ENCODE data around the gene EIF2B5. TPM values are rescaled to one million over a fixed set of nuclear protein-coding genes. Genes with fewer than 3 reads are reported as not detected.

Gene EIF2B5
- total RNA-seq, 2 donors from 2014 or later, result 32.6 to 40.8 TPM

DNA sequence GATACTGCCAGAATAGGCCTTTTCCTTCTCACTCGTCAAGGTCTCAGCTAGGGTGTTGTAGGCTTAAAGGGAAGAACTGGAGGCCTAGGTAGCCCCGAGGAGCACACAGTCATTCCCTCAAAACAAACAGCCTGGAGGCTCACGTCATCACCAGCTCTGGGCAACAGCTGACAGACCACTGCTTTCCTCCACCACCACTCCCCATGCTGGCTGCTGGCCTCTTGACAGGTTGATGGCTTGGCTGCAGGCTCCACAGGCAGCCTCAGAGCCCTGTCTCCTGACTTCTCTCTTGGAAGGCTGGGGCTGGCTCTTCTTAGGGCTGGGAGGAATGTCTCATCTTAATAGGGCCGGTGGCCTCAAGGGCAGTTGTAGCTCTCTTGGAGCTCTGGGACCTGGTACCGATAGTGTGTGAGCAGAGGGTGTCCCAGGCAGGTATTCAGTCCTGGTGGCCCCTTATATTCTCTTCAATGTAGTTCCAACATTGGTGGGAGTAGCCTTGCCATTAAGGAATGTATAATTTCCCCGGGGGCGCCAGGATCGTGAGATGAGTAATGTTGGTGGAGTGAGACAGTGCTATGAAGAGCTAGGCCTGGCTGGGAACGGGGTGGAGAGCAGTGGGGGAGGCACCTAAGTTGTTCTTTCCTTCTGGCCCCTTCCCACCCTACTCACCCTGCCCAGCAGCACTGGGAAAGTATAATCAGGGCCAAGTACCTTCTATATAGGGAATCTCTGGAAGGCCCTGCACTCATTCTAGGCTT is 33.4 kb downstream of the EIF2B5 start:
- intact Hi-C loops (cut with DNase I, micrococcal nuclease), result no loop called here
- peak in 1 of 2 donors; percentile 22 for DNase-seq
- no peak for ATAC-seq

DNA sequence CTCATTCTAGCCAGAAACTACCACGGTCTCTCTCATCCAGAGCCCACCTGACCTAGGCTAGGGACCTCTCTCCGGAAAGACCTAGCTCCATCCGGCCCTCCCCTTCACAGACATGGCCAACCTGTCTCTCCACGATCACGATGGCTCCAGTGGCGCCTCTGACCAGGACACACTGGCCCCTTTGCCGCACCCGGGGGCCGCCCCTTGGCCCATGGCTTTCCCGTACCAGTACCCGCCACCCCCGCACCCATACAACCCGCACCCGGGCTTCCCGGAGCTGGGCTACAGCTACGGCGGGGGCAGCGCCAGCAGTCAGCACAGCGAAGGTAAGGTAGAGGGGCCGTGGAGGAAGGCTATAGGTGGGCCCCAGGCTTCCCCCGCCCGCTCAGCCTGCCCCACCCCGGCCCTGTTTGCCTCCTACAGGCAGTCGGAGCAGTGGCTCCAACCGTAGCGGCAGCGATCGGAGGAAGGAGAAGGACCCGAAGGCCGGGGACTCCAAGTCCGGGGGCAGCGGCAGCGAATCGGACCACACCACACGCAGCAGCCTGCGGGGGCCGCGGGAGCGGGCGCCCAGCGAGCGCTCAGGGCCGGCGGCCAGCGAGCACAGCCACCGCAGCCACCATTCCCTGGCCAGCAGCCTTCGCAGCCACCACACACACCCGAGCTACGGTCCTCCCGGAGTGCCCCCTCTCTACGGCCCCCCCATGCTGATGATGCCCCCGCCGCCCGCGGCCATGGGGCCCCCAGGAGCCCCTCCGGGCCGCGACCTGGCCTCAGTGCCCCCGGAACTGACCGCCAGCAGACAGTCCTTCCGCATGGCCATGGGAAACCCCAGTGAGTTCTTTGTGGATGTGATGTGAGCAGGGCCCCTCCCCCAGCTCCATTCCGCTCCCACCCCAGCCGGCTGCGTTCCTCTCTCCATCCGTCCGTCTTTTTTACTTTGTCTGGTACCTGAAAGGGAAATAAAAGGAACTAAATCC is 35.0 kb downstream of the EIF2B5 start:
- DNase-seq (peak in 1 of 2 donors; percentile 25), ATAC-seq (no peak)
- intact Hi-C loops (cut with DNase I, micrococcal nuclease), result no loop called here

DNA sequence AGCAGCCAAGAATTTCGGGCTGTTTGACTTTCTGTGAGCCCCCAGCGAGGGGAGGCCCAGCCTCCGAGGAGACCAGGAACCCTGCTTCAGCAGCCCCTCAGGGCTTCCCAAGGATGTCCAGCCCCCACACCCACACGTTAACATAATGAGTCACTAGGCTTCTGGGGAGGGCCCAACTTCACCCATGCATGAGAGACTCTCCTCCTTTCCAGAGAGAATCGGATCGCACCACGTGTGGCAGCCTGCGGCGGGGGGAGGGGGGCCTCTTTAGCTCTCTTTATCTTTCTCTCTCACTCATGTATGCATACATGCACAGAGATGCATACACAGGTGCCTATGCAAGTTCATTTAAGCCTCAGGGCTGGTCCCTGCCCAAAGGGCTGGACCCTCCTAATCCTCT is 36.4 kb downstream of the EIF2B5 start:
- no peak for ATAC-seq
- intact Hi-C loops (cut with DNase I, micrococcal nuclease), result no loop called here
- DNase-seq, result no peak

DNA sequence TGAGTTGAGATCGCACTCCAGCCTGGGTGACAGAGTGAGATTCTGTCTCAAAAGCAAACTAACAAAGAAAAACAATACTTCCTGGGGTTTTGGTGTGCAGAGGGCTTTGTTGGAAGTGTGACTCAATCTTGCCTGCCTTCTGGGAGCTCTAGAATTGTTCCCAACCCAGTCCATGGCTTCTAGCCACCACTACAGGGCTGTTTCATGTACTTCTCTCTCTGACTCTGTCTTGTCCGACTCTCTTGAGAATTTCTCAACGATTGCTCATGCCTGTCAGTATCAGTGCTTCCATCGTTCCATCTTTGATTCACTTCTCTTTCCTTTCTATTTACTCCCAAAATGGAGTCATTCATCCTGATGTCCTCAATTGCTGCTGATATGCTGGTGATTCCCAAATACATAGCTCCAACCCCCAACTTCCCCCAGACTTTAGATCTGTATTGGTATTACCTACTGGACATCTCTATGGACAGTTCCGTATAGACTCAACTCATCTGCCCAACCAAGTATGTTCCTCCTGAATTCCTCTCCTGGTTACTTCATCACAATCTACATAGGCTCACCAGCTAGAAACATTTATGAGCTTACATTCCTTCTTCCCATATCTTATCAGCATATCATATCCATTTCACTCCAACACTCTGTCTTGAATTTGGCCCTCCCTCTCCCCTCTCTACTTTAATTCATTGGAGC is 37.7 kb downstream of the EIF2B5 start:
- no peak for ATAC-seq
- intact Hi-C loops (cut with DNase I, micrococcal nuclease), result no loop called here
- DNase-seq, result no peak

GRCh38 chr3:184173374-184173722 is 38.2 kb downstream of the EIF2B5 start:
- intact Hi-C loops (cut with DNase I, micrococcal nuclease), result no loop called here
- DNase-seq, result no peak
- ATAC-seq, result no peak

DNA sequence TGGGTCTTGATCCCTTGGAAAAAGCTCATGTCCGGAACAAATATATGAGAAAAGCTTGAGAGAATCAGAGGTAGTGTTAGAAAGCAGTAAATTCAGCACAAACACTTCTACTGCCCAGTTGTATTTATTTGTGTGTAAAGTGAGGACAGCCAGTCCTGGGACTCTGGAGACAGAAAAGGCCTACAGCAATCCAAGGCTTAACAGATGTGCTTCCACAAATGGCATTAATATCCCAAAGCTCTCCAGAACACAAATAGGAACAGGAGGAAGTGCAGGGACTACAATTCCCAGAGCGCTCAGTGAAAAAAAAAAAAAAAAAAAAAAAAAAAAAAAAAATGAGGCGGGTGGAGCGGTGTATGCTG is 39.1 kb downstream of the EIF2B5 start:
- intact Hi-C loops (cut with DNase I, micrococcal nuclease), result no loop called here
- ATAC-seq (no peak), DNase-seq (no peak)

DNA sequence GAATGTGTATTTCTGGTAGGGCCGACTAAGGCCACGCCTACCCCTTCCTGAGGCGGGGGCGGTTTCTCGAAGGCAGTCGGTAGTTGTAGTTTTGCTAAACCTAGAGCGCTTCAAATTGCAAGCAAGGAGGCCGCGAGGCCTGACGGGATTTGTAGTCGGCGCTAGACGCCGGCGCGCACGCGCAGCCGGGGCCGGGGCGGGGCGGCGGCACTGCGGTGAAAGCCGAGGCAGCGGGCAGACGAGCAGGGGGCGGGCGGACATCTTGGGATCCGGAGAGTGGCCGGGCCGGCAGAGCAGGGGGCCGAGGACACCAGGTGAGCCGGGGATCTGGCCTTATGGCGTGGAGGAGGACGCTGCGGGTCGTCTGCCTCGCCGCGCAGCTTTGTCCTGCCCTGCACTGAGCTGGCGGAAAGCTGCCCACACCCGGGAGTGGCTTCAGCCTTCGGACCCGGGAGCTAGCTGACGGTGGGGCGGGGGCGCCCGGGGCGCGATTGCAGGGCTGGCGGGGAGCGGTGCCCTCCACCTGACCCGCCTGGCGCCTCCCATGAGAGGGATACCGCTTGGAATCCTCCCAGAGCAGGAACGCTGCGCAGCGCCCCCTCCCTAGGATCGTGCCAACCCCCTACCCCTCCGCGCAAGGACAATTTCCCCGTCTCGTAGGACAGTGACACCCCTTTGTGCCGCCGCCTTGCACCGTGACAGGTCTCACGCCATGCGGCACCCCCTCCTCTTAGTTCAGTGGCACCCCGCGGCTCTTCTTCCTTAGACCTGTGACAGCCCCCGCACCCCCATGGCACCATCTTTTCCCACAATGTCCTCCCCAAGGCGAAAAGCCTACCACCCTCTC is 39.7 kb downstream of the EIF2B5 start, which contains the start of gene AP2M1:
Gene AP2M1, plus strand, starts transcription at position 210 of the 847 bp plus-strand sequence. CDS start 2,139 bp downstream, outside the sequence.
- DNase-seq, result peak; percentile 97 to 99
- intact Hi-C loops (cut with DNase I, micrococcal nuclease), result no loop called here
- peak; percentile 92 for ATAC-seq

GRCh38 chr3:184175506-184175905 is 40.3 kb downstream of the EIF2B5 start:
- DNase-seq (no peak), ATAC-seq (peak; percentile 4)
- intact Hi-C loops (cut with DNase I, micrococcal nuclease), result no loop called here

GRCh38 chr3:184175981-184176376 is 40.8 kb downstream of the EIF2B5 start:
- intact Hi-C loops (cut with DNase I, micrococcal nuclease), result no loop called here
- DNase-seq (no peak), ATAC-seq (no peak)

DNA sequence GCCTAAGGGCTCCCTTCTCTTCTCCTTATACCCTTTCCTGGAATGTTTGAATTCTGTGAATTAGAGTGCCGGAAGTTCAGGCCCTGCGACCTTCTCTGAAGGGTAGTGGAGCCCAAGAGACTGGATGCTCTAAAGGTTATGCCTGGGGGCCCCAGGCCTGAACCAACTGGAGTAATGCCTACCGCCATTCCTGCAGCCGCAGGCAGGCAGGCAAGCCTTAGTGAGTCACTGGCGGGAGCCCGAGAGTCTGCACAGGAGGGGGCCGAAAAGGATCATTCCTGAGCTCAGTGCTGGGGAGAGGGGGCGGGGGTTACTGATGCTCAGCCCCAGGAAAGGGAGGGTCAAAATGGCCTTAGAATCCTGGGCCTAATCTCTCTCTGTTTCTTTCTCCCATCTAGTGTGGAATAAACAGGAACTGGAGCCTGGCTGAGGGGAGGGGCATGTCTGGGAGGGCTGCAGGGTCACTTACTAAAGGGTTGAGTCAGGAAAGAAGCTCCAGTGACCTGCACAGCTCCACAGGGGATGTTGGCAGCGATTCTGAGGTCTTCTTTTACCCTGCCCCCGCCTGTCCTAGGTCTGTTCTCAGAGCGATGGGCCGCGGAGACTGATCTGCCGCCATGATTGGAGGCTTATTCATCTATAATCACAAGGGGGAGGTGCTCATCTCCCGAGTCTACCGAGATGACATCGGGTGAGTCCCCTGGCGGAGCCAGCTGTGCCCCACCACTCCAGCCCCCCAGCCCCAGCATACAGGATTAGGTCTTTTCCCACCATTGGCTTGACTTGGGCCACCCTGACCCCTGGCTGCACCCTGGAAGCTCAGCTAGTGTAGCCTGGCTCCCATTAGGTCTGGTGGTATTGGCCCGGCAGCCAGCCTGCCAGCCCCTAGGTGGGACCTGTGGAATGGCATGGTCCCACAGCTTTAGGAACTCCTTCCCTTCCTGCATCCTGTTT is 41.5 kb downstream of the EIF2B5 start:
- intact Hi-C loops (cut with DNase I, micrococcal nuclease), result no loop called here
- ATAC-seq (no peak), DNase-seq (peak; percentile 48 to 57)

DNA sequence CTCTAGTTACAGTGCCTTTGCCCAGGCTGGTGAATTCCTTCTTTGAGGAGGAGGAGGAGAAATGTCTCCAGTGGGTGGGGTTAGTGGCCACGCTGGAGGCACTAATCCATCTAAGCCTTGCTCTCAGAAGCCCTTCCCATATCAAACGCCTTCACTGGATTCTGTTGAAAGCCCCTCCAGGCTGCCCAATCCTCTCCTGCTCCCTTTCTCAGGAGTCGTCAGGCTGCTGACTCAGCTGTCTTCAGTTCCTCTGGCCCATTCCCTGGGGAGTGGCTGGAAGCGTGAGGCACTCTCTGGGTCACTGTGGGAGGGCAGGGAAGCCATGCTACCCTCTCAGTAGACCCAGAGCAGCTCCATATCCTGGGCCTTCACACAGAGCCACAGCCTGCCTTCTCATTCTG is 42.2 kb downstream of the EIF2B5 start:
- no peak for DNase-seq
- intact Hi-C loops (cut with DNase I, micrococcal nuclease), result no loop called here
- no peak for ATAC-seq

DNA sequence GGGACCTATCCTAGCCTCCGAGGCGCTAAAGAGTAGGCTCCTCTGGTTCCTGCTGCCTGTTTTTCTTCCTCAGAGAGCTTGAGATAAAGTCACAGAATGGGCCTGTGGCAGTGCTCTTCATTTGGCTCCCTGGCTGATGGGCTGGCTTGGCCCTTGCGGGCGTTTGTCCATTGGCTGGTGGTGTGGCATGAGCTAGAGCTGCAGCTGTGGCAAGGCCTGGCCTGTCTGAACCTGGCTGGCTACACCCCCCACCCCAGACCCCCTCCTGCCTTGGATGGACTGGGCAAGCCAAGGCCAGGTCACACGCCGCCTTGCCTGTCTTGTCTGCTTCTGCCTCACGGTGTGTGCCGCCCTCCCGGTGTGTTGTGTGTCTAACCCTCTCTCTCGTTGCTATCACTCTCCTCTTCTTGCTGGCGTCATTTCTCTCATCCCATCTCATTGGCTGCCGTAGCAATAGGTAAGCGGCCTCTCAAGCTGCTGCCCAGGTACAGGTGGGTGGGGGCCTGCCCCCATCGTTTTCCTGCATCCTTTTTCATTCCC is 42.7 kb downstream of the EIF2B5 start:
- DNase-seq, result no peak
- intact Hi-C loops (cut with DNase I, micrococcal nuclease), result no loop called here
- no peak for ATAC-seq

DNA sequence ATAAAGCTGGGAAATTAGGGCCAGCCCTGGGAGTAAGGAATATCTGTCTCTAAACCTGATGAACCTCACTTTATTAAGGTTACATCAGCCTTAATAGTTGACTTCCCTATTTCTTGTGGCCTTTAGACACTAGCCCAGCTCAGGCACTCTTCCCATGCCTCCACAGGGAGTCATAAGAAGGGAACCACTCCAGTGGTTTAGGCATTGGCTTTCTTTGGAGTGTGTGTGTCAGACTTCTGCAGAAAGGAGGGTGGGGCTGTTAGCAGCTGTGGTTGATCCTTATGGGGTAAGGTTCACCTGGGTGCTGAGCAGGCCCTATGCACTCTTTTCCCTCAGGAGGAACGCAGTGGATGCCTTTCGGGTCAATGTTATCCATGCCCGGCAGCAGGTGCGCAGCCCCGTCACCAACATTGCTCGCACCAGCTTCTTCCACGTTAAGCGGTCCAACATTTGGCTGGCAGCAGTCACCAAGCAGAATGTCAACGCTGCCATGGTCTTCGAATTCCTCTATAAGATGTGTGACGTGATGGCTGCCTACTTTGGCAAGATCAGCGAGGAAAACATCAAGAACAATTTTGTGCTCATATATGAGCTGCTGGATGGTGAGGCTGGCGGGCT is 43.5 kb downstream of the EIF2B5 start:
- intact Hi-C loops (cut with DNase I, micrococcal nuclease), result no loop called here
- DNase-seq, result no peak
- ATAC-seq, result no peak

DNA sequence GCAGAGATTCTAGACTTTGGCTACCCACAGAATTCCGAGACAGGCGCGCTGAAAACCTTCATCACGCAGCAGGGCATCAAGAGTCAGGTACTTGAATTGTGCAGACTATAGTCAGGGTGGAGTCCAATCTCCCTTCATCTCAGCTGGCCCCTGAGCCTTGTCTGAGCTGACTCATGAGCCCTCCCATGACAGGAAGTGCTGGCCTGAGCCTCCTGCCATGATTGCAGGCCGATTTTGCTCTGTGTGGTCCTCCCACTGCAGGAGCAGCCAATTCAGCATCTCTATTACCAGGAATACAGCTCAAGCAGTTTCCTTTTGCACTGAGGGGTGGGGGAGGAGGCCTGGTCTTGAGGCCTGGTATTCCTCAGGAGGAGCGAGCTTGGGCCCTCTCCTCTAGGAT is 45.0 kb downstream of the EIF2B5 start:
- ATAC-seq, result no peak
- DNase-seq, result no peak
- intact Hi-C loops (cut with DNase I, micrococcal nuclease), result no loop called here

DNA sequence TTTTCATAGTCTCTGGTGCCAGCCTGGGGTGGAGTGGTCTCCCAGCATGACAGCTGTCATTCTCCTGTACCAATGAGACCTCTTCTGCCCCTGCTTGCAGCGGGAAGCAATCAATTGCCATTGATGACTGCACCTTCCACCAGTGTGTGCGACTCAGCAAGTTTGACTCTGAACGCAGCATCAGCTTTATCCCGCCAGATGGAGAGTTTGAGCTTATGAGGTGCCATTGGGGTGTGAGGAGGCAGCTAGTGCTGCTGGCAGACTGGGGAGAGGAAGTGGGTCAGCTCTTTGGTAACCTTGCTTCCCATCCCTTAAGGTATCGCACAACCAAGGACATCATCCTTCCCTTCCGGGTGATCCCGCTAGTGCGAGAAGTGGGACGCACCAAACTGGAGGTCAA is 46.4 kb downstream of the EIF2B5 start:
- ATAC-seq, result no peak
- intact Hi-C loops (cut with DNase I, micrococcal nuclease), result no loop called here

GRCh38 chr3:184183679-184184078 is 48.5 kb downstream of the EIF2B5 start:
- ATAC-seq, result no peak
- intact Hi-C loops (cut with DNase I, micrococcal nuclease), result no loop called here

More for the DNA sequence above, 46.4 kb downstream of the EIF2B5 start:
- no peak for DNase-seq

More at GRCh38 chr3:184183679-184184078, 48.5 kb downstream of the EIF2B5 start:
- no peak for DNase-seq

Measured in left colon (tissue), 2 donors.